ENCODE data around the gene LSM12. TPM values are rescaled to one million over a fixed set of nuclear protein-coding genes. Genes with fewer than 3 reads are reported as not detected.
A peak's percentile ranks its signal among the peaks of the same experiment; 100 is the strongest.

LSM12 gene
- total RNA-seq, 1 donor from 2014 or later = 69.6 TPM

GRCh38 chr17:43988301-43988700 is 78.2 kb downstream of the LSM12 start:
- no peak overlapping the region for H3K27ac Mint-ChIP-seq
- no peak overlapping the region for H3K4me2 ChIP-seq
- peak overlapping the region; percentile 33 for H3K4me3 Mint-ChIP-seq

GRCh38 chr17:43987131-43988021 is 79.1 kb downstream of the LSM12 start:
- Mint-ChIP-seq H3K4me3 (no peak overlapping the region), H3K27ac (peak overlapping the region; percentile 43), H3K4me1 (peaks cover 15% of the 10 kb centered on the region), H3K9me3 (no peaks in the 10 kb centered on the region), H3K27me3 (ENCODE audit: insufficient read depth, low read depth) (peaks cover 3% of the 10 kb centered on the region), H3K36me3 (no peaks in the 10 kb centered on the region)
- peak overlapping the region; percentile 27 for H3K4me2 ChIP-seq
- no peak overlapping the region for H3K27ac ChIP-seq
- peaks cover 12% of the 10 kb centered on the region for H3F3A ChIP-seq (ENCODE audit: low read depth)
- H3K4me1 ChIP-seq = peaks cover 19% of the 10 kb centered on the region
- no peak overlapping the region for H3K9ac ChIP-seq
- H2AFZ ChIP-seq (replicated peaks) = peak overlapping the region; percentile 92
- no peaks in the 10 kb centered on the region for H4K20me1 ChIP-seq (ENCODE audit: low read depth)
- no peaks in the 10 kb centered on the region for H3K36me3 ChIP-seq
- DNase-seq (ENCODE audit: low spot score) = no peak
- H3K79me2 ChIP-seq (ENCODE audit: low read depth) = no peaks in the 10 kb centered on the region
- peaks cover 20% of the 10 kb centered on the region for H3K27me3 ChIP-seq
- no peaks in the 10 kb centered on the region for H3K9me3 ChIP-seq (ENCODE audit: low read depth)
- no peak for TF ChIP-seq EZH2 (IDR thresholded peaks at IDR 0.05)
- TF ChIP-seq EZH2phosphoT487 (IDR thresholded peaks at IDR 0.05) = no peak
- no peak for TF ChIP-seq CTCF (IDR thresholded peaks at IDR 0.05)
- no peak overlapping the region for H3K4me3 ChIP-seq

More at GRCh38 chr17:43988301-43988700, 78.2 kb downstream of the LSM12 start:
- no peak for DNase-seq (ENCODE audit: low spot score)
- no peaks in the 10 kb centered on the region for H3K36me3 Mint-ChIP-seq
- Histone ChIP-seq H3K9me3 (ENCODE audit: low read depth) (no peaks in the 10 kb centered on the region), H3F3A (ENCODE audit: low read depth) (peaks cover 12% of the 10 kb centered on the region), H3K4me3 (no peak overlapping the region), H2AFZ (replicated peaks) (no peak overlapping the region), H3K27me3 (peaks cover 11% of the 10 kb centered on the region), H4K20me1 (ENCODE audit: low read depth) (no peaks in the 10 kb centered on the region), H3K4me1 (peaks cover 19% of the 10 kb centered on the region), H3K36me3 (no peaks in the 10 kb centered on the region), H3K27ac (no peak overlapping the region), H3K9ac (no peak overlapping the region), H3K79me2 (ENCODE audit: low read depth) (no peaks in the 10 kb centered on the region)
- peaks cover 2% of the 10 kb centered on the region for H3K27me3 Mint-ChIP-seq (ENCODE audit: insufficient read depth, low read depth)
- H3K9me3 Mint-ChIP-seq = no peaks in the 10 kb centered on the region
- H3K4me1 Mint-ChIP-seq = peaks cover 15% of the 10 kb centered on the region
- no peak for TF ChIP-seq EZH2phosphoT487 (IDR thresholded peaks at IDR 0.05)
- TF ChIP-seq CTCF (IDR thresholded peaks at IDR 0.05) = no peak
- no peak for TF ChIP-seq EZH2 (IDR thresholded peaks at IDR 0.05)

- Mint-ChIP-seq H3K4me3 (no peak overlapping the region), H3K27me3 (ENCODE audit: insufficient read depth, low read depth) (peaks cover 6% of the 10 kb centered on the region), H3K27ac (no peak overlapping the region), H3K4me1 (peaks cover 15% of the 10 kb centered on the region), H3K36me3 (no peaks in the 10 kb centered on the region), H3K9me3 (no peaks in the 10 kb centered on the region)
- Histone ChIP-seq H4K20me1 (ENCODE audit: low read depth) (no peaks in the 10 kb centered on the region), H3F3A (ENCODE audit: low read depth) (peaks cover 12% of the 10 kb centered on the region), H3K36me3 (no peaks in the 10 kb centered on the region), H2AFZ (replicated peaks) (no peak overlapping the region), H3K9me3 (ENCODE audit: low read depth) (no peaks in the 10 kb centered on the region), H3K4me2 (no peak overlapping the region), H3K4me3 (no peak overlapping the region), H3K27ac (no peak overlapping the region), H3K9ac (no peak overlapping the region), H3K79me2 (ENCODE audit: low read depth) (no peaks in the 10 kb centered on the region), H3K4me1 (peaks cover 19% of the 10 kb centered on the region), H3K27me3 (peaks cover 30% of the 10 kb centered on the region)
- DNase-seq (ENCODE audit: low spot score) = no peak
- TF ChIP-seq CTCF (IDR thresholded peaks at IDR 0.05) (no peak), EZH2 (IDR thresholded peaks at IDR 0.05) (no peak), EZH2phosphoT487 (IDR thresholded peaks at IDR 0.05) (no peak)
These were observed 80.1 kb downstream of the LSM12 start for GRCh38 chr17:43986225-43986981.

Measured in neural progenitor cell (in vitro differentiated cells).